GM12875 (cell line): ENCODE data around the gene RCVRN.

Experiments
- H3K4me3 ChIP-seq: one replicate; pipeline ENCODE4 v1.5.1; 2011; ENCODE audit warnings: low read depth, low read length, control low read depth
- CTCF ChIP-seq: IDR thresholded peaks from 2 replicates; pipeline ENCODE4 v1.5.1; 2011; ENCODE audit warnings: low read depth, mild to moderate bottlenecking, control low read depth, inconsistent platforms, low read length, moderate library complexity, borderline replicate concordance; ENCODE audit not compliant: insufficient read depth

The RCVRN gene

GRCh38 chr17:9905078-9905415, at the start of gene RCVRN:
Gene RCVRN (minus strand): TSS chr17:9905271. CDS start chr17:9905180, 91 bp downstream.
- no peak within 1 kb of the TSS for H3K4me3 ChIP-seq
- no peak for TF ChIP-seq CTCF

GRCh38 chr17:9953492-9953891, 48.4 kb upstream of the RCVRN start:
- no peak for TF ChIP-seq CTCF

GRCh38 chr17:9951803-9952202, 46.7 kb upstream of the RCVRN start:
- no peak overlapping the region for H3K4me3 ChIP-seq
- TF ChIP-seq CTCF, result no peak

More at GRCh38 chr17:9953492-9953891, 48.4 kb upstream of the RCVRN start:
- H3K4me3 ChIP-seq, result no peak overlapping the region

GRCh38 chr17:9948928-9949327, 43.9 kb upstream of the RCVRN start:
- TF ChIP-seq CTCF, result no peak
- no peak overlapping the region for H3K4me3 ChIP-seq

GRCh38 chr17:9944704-9945103, 39.6 kb upstream of the RCVRN start:
- no peak for TF ChIP-seq CTCF
- no peak overlapping the region for H3K4me3 ChIP-seq

- TF ChIP-seq CTCF, result no peak
- H3K4me3 ChIP-seq, result no peak overlapping the region
These were observed 38.3 kb upstream of the RCVRN start for GRCh38 chr17:9943343-9943742.

- H3K4me3 ChIP-seq, result no peak overlapping the region
- TF ChIP-seq CTCF, result no peak
These were observed 37.8 kb upstream of the RCVRN start for GRCh38 chr17:9942885-9943284.
